Esophagus muscularis mucosa (tissue), 4 donors: Measurements from ENCODE around the gene BSCL2. TPM values are rescaled to one million over a fixed set of nuclear protein-coding genes. Genes with fewer than 3 reads are reported as not detected.
A peak's percentile ranks its signal among the peaks of the same experiment; 100 is the strongest.
"Not testable (repeated sequence)": the region's sequence is repeated elsewhere in the genome, so short reads cannot be mapped to it uniquely, and the experiment has no call there.

ENCODE experiments used
- DNase-seq: peaks from one replicate; pipeline ENCODE4 v3.0.0-alpha.2; 2017; ENCODE audit errors: extremely low spot score
- H3K27ac ChIP-seq, 4 donors: fragments of 200-600 bp; sonication (generic); replicated peaks in 1 of 4; 1 replicate in 3 of 4; 2 replicates in 1 of 4; pipeline ENCODE4 v1.5.1; 2016 to 2019; ENCODE audit warnings: mild to moderate bottlenecking in 1 of 4
- H3K27me3 ChIP-seq, 4 donors: fragments of 200-600 bp; sonication (generic); one replicate each; pipeline versions ENCODE4 v1.5.1 to v1.6.0; 2016 to 2019
- H3K36me3 ChIP-seq, 4 donors: fragments of 200-600 bp; sonication (generic); one replicate each; pipeline ENCODE4 v1.5.1; 2016 to 2019
- H3K4me1 ChIP-seq, 4 donors: fragments of 200-600 bp; sonication (generic); one replicate each; pipeline ENCODE4 v1.5.1; 2016 to 2019
- H3K4me3 ChIP-seq, 4 donors: fragments of 200-600 bp; sonication (generic); 1 replicate in 2 of 4; 2 replicates in 2 of 4; pipeline ENCODE4 v1.5.1; 2016 to 2019; ENCODE audit warnings: mild to moderate bottlenecking in 4 of 4, moderate library complexity in 1 of 4
- H3K9me3 ChIP-seq, 4 donors: fragments of 200-600 bp; sonication (generic); 1 replicate in 3 of 4; 2 replicates in 1 of 4; pipeline ENCODE4 v1.5.1; 2016 to 2019
- EP300 ChIP-seq: sonication (generic); formaldehyde crosslinking; IDR thresholded peaks from one replicate; pipeline ENCODE4 v1.6.1; 2017; ENCODE audit warnings: antibody characterized with exemption
- POLR2A ChIP-seq: fragments of 450-650 bp; IDR thresholded peaks from one replicate; pipeline ENCODE4 v1.6.1; 2017; ENCODE audit warnings: antibody characterized with exemption, moderate library complexity, mild to moderate bottlenecking, low read depth
- POLR2AphosphoS5 ChIP-seq, 2 donors: sonication (generic); formaldehyde crosslinking; IDR thresholded peaks; one replicate each; pipeline ENCODE4 v1.6.1; 2017; ENCODE audit warnings: antibody characterized with exemption in 2 of 2
- WGBS: methylation state at CpG from one replicate; pipeline ENCODE4 v1.1.5; 2018; 5-methylcytosine and 5-hydroxymethylcytosine counted together
- intact Hi-C: fragments of 100-400 bp; cut with DNase I; formaldehyde crosslinking; loops from one replicate; pipeline ENCODE4 v1.15.1; 2023
- total RNA-seq, 4 donors: library from RNA; depleted of rRNA; stranded (reverse); fragments of >200 nt; gene quantifications; one replicate each; pipeline versions ENCODE4 v1.1.0 to v1.2.1, GENCODE V29; 2016
- TF ChIP-seq, protein P1 (sequence below), 3 experiments: fragments of 200-600 bp in 2 of 3; fragments of 450-650 bp in 1 of 3; sonication (generic) in 2 of 3; IDR thresholded peaks; one replicate each; pipeline ENCODE4 v1.5.1; 2017 to 2019; ENCODE audit warnings: antibody characterized with exemption in 3 of 3, mild to moderate bottlenecking in 2 of 3, moderate library complexity in 1 of 3

The BSCL2 gene
- total RNA-seq, 4 donors from 2014 or later = 25.3 to 58.1 (median 39.2) TPM

DNA sequence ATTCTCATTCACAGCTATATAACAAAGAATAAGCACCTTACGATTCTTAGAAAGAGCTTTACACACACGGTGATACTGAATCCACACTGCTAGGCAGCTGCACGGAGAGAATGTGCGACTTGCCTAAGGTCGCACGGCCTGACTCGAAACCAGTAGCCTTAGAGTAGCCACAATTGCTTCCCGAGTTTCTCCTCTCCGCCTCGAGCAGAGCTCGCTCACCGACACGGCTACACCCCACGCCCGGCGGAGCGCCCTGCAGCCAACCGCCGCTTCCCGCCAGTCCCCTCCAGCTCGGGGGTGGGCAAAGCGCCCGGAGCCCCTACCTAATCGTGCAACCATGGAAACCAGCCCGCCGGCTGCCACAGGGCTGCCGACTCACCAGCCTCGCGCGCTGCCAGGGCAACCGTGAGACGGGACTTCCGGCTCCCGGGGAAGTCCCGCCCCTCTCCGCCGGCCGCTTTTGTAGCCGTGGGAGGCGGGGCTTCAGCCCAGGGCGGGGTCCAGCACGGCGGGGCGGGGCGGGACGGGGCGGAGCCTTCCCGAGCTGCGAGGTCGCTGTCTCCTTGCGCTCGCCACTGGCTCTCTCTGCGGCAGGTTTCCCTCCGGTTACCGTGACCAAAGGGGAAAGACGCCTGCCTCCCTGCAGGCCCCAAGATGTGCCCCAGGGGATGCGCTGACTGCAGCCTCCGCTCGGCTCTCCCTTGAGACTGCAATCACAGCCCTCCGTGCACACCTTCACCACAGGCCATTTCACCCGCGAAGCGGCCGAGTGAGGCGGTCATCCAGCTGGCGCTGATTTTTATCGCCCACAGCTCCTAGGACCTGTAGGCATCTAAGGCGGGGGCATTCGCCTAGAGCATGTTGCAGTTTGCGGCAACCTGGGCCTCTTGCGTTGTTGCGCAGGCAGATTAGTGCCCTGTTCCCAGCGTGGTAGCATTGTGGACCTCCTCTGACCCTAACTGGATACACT is 1.1 kb downstream of the BSCL2 start:
- DNase-seq = peak; percentile 98
- Histone ChIP-seq H3K4me3 (peak overlapping the region; percentile 69 to 77 (median 74)), H3K4me1 (peaks cover 34 to 51% (median 44%) of the 10 kb centered on the region in 4 donors), H3K27me3 (no peaks in the 10 kb centered on the region), H3K9me3 (no peaks in the 10 kb centered on the region), H3K36me3 (peaks cover 7 to 22% (median 17%) of the 10 kb centered on the region in 4 donors), H3K27ac (peak overlapping the region; percentile 78 to 95 (median 86))
- intact Hi-C loops = no loop called here
- WGBS = 9% methylated on average over 39 of the region's 73 CpGs
- peak; percentile 82 to 84 for TF ChIP-seq POLR2AphosphoS5 (IDR thresholded peaks at IDR 0.05)
- TF ChIP-seq, protein P1, sequence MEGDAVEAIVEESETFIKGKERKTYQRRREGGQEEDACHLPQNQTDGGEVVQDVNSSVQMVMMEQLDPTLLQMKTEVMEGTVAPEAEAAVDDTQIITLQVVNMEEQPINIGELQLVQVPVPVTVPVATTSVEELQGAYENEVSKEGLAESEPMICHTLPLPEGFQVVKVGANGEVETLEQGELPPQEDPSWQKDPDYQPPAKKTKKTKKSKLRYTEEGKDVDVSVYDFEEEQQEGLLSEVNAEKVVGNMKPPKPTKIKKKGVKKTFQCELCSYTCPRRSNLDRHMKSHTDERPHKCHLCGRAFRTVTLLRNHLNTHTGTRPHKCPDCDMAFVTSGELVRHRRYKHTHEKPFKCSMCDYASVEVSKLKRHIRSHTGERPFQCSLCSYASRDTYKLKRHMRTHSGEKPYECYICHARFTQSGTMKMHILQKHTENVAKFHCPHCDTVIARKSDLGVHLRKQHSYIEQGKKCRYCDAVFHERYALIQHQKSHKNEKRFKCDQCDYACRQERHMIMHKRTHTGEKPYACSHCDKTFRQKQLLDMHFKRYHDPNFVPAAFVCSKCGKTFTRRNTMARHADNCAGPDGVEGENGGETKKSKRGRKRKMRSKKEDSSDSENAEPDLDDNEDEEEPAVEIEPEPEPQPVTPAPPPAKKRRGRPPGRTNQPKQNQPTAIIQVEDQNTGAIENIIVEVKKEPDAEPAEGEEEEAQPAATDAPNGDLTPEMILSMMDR (IDR thresholded peaks at IDR 0.05) = no peak

DNA sequence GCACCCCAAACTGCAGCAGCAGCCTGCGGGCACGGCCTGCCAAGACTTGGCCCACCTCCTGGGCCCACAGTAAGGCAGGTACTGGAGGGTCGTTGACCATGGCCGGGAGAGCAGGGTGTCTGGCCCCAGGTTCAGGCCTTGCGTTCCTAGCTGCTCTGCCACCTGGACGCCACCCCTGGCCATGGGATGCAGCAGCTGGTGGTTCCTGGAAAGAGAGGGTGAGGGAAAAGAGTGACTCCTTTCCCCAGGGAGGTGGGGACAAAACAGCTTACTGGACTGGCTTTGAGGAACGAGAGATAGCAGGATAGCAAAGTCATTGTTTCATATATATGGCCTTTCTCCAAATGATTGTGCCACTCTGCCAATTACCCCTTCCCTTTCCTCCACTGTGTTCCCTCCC is 1.8 kb downstream of the BSCL2 start:
- Histone ChIP-seq H3K36me3 (peaks cover 0 to 24% (median 14%) of the 10 kb centered on the region in 4 donors), H3K4me1 (peaks cover 33 to 46% (median 41%) of the 10 kb centered on the region in 4 donors), H3K27me3 (no peaks in the 10 kb centered on the region), H3K9me3 (no peaks in the 10 kb centered on the region), H3K27ac (peak overlapping the region; percentile 78 to 95 (median 86)), H3K4me3 (peak overlapping the region; percentile 69 to 77 (median 74))
- DNase-seq = no peak
- 46% methylated on average over 7 of the region's 7 CpGs for WGBS
- no peak for TF ChIP-seq EP300
- TF ChIP-seq, protein P1 (IDR thresholded peaks at IDR 0.05) = no peak
- TF ChIP-seq POLR2A = no peak
- no peak for TF ChIP-seq POLR2AphosphoS5 (IDR thresholded peaks at IDR 0.05)
- intact Hi-C loops = no loop called here

DNA sequence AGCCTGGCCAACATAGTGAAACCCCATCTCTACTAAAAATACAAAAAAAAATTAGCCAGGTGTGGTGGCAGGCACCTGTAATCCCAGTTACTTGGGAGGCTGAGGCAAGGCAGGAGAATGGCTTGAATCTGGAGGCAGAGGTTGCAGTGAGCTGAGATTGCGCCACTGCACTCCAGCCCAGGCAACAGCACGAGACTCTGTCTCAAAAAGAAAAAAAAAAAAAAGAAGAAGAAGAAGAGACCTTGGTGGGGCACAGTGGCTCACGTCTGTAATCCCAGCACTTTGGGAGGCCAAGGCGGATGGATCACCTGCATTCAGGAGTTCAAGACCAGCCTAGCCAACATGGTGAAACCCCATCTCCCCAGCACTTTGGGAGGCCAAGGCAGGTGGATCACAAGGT is 3.3 kb downstream of the BSCL2 start:
- H3K4me3 ChIP-seq, DNase-seq, H3K9me3 ChIP-seq, H3K27ac ChIP-seq, intact Hi-C loops, H3K27me3 ChIP-seq: not testable (repeated sequence)
- 82% methylated on average over 4 of the region's 4 CpGs for WGBS
- Histone ChIP-seq H3K36me3 (peaks cover 0 to 28% (median 14%) of the 10 kb centered on the region in 4 donors), H3K4me1 (peaks cover 26 to 36% (median 33%) of the 10 kb centered on the region in 4 donors)

DNA sequence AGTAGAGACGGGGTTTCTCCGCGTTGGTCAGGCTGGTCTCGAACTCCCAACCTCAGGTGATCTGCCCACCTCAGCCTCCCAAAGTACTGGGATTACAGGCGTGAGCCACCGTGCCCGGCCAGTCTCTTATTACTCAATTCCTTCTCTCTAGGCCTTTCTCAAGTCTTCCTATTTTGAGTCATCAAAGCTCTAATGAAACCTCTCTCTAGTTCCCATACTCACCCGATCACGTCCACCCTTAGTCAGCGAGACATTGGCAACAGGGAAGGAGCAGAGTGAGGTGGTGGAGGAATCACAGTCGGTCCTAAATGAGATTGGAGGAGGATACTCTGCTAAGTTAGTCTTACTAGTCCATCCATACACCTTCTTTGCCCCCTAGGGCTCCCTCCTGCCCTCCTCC is 5.0 kb downstream of the BSCL2 start:
- intact Hi-C loops = no loop called here
- H3K27ac ChIP-seq = no peak overlapping the region
- H3K4me1 ChIP-seq = peaks cover 17 to 21% (median 20%) of the 10 kb centered on the region in 4 donors
- H3K9me3 ChIP-seq = no peaks in the 10 kb centered on the region
- TF ChIP-seq, protein P1 (IDR thresholded peaks at IDR 0.05) = no peak
- TF ChIP-seq POLR2AphosphoS5 (IDR thresholded peaks at IDR 0.05) (no peak), EP300 (no peak), POLR2A (no peak)
- H3K27me3 ChIP-seq = no peaks in the 10 kb centered on the region
- no peak overlapping the region for H3K4me3 ChIP-seq
- DNase-seq = no peak
- 92% methylated on average over 11 of the region's 11 CpGs for WGBS
- H3K36me3 ChIP-seq = peaks cover 0 to 28% (median 14%) of the 10 kb centered on the region in 4 donors

DNA sequence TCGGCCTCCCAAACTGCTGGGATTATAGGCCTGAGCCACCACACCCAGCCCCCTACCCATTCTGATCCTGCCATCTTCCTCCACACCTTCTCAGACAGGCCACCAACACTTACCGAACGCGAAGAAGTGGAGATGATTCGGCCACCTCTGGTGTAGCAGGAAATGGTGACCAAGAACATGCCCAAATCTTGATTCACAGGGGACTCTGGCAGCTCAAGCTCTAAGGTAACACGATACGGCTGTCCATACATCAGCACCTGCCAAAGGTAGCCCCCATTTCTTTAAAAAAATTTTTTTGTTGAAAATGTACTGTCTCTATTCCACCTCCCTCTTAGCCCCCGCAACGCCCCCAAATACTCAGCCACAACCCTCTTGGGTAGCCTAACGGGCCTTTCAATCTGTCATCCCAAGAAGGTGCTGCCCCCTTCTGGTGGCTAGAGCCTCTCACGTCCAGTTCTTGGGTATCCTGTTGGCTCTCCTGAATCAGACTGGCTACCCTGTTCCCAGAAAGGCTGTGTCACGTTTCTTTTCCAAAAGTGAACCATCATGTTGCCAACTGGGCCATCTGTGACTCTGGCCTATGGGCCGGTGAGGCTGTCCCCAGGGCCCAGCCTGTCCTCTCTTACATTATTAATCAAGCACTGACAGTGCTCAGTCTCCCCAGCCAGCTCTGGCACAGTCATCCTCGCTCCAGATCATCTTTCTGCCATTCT is 12.6 kb downstream of the BSCL2 start:
- Histone ChIP-seq H3K36me3 (peaks cover 17 to 48% (median 37%) of the 10 kb centered on the region in 4 donors), H3K4me1 (peaks cover 8 to 24% (median 16%) of the 10 kb centered on the region in 4 donors), H3K27me3 (no peaks in the 10 kb centered on the region), H3K27ac (peak overlapping the region in 1 of 4 donors; percentile 7), H3K4me3 (no peak overlapping the region), H3K9me3 (no peaks in the 10 kb centered on the region)
- TF ChIP-seq POLR2A (no peak), EP300 (no peak), POLR2AphosphoS5 (IDR thresholded peaks at IDR 0.05) (peak; percentile 25 to 56)
- TF ChIP-seq, protein P1 (IDR thresholded peaks at IDR 0.05) = peak; percentile 73 to 81 (median 79)
- peak; percentile 93 for DNase-seq
- 44% methylated on average over 14 of the region's 14 CpGs for WGBS
- intact Hi-C loops = loop anchor here (5.0 kb wide), 1 partner anchor 312 kb away; no protein-coding TSS in a partner anchor

DNA sequence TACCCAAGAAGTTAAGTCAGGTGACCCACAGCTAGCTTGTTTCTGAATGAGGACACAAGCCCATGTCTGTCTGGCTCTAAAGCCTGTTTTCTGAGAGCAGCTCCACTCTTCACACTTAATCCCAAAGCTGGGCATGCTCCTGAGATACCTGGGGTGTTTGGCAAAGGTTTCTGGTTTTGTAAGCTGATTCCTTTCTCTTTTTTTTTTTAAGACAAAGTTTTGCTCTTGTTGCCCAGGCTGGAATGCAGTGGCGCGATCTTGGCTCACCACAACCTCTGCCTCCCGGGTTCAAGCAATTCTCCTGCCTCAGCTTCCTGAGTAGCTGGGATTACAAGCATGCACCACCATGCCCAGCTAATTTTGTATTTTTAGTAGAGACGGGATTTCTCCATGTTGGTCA is 13.6 kb downstream of the BSCL2 start:
- intact Hi-C loops, H3K27me3 ChIP-seq, H3K27ac ChIP-seq, H3K4me3 ChIP-seq, DNase-seq, H3K9me3 ChIP-seq: not testable (repeated sequence)
- 83% methylated on average over 4 of the region's 4 CpGs for WGBS
- peaks cover 8 to 31% (median 22%) of the 10 kb centered on the region in 4 donors for H3K4me1 ChIP-seq
- H3K36me3 ChIP-seq = peaks cover 17 to 48% (median 37%) of the 10 kb centered on the region in 4 donors
